Stimulated activated CD4-positive, alpha-beta T cell treated with anti-CD3 and anti-CD28 coated beads, Interleukin-12 subunit alpha, Interleukin-12 subunit beta, amount 100 ng/mL, for 4 hours (primary cell): ENCODE data around the gene SPON1.

Experiments
- DNase-seq: peaks from one replicate; pipeline ENCODE4 v3.0.0-alpha.2; 2020

Gene SPON1

GRCh38 chr11:13944911-13945425 is 17.6 kb upstream of the SPON1 start:
- no peak for DNase-seq

- DNase-seq: no peak
These were observed 15.1 kb upstream of the SPON1 start for GRCh38 chr11:13947379-13947778.

GRCh38 chr11:13949876-13950275 is 12.6 kb upstream of the SPON1 start:
- DNase-seq: no peak

- DNase-seq: no peak
These were observed 10.3 kb upstream of the SPON1 start for GRCh38 chr11:13952221-13952620.

- no peak for DNase-seq
These were observed 9.9 kb upstream of the SPON1 start for GRCh38 chr11:13952668-13953067.

- no peak for DNase-seq
These were observed 7.9 kb upstream of the SPON1 start for GRCh38 chr11:13954591-13954990.

GRCh38 chr11:13955971-13956421 is 6.5 kb upstream of the SPON1 start:
- peak; percentile 38 for DNase-seq

GRCh38 chr11:13956988-13957387 is 5.5 kb upstream of the SPON1 start:
- no peak for DNase-seq

- no peak for DNase-seq
These were observed 3.7 kb upstream of the SPON1 start for GRCh38 chr11:13958641-13959400.

GRCh38 chr11:13962198-13962561 is 343 bp upstream of the SPON1 start:
- no peak for DNase-seq

- peak; percentile 22 for DNase-seq
These were observed 836 bp downstream of the SPON1 start for GRCh38 chr11:13963169-13963948.

- peak; percentile 8 for DNase-seq
These were observed 1.6 kb downstream of the SPON1 start for GRCh38 chr11:13963949-13964770.

- DNase-seq: no peak
These were observed 2.2 kb downstream of the SPON1 start for GRCh38 chr11:13964771-13965074.

GRCh38 chr11:13965337-13965736 is 2.8 kb downstream of the SPON1 start:
- DNase-seq: no peak

- no peak for DNase-seq
These were observed 3.5 kb downstream of the SPON1 start for GRCh38 chr11:13966013-13966412.

GRCh38 chr11:13966486-13966885 is 4.0 kb downstream of the SPON1 start:
- no peak for DNase-seq

GRCh38 chr11:13970986-13971385 is 8.5 kb downstream of the SPON1 start:
- DNase-seq: no peak

- DNase-seq: no peak
These were observed 9.8 kb downstream of the SPON1 start for GRCh38 chr11:13972043-13972910.

GRCh38 chr11:13972944-13973343 is 10.4 kb downstream of the SPON1 start:
- DNase-seq: no peak

GRCh38 chr11:13974631-13975030 is 12.1 kb downstream of the SPON1 start:
- no peak for DNase-seq

- DNase-seq: no peak
These were observed 20.7 kb downstream of the SPON1 start for GRCh38 chr11:13983081-13983751.
